ENCODE results near the gene GABBR1. TPM values are rescaled to one million over a fixed set of nuclear protein-coding genes. Genes with fewer than 3 reads are reported as not detected.

Gene GABBR1
- 11.3 and 25.9 TPM in 2 replicates for total RNA-seq

DNA sequence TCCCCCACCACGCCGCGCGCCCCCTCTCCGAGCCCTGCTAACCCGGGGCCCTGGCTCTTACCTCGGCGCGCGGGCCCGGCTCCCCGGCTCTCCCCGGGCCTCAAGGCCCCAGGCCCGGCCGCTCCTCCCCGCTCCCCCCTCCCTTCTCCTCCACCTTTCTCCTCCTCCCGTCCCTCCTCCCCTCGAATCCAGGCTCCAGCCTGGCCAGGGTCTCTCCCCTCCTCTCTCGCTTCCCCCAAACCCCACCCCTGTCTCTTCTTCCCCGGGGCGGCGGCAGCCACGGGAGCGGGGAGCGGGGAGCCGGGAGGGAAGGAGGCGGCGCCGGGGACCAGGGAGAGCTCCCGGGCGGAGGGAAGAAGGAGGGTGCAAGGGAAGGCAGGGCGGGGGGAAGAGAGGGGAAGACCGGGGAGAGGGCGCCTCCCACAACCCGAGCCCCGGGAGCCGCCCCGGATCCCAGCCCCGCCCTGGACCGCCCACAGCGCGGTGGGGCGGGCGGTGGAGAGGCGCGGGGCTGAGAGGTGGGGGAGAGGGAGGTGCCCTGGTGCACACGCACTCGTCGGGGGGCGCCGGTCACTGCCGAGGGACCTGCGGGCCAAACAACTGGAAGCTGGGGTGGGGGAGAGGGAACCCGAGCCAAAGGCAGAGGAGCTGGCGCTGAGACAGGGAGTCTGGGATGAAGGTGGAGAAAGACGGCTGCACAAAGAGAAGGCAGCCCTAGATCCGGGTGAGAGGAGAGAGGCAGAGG is at the start of gene GABBR1:
TSS of gene GABBR1 (minus strand) at position 395 of the 745 bp plus-strand sequence. CDS start 798 bp downstream, outside the sequence.

GRCh38 chr6:29680904-29681303 is 47.9 kb upstream of the GABBR1 start, which contains the start of gene ZFP57:
ZFP57 (minus strand) TSS chr6:29681152; CDS start chr6:29677003, 4,149 bp downstream.

DNA sequence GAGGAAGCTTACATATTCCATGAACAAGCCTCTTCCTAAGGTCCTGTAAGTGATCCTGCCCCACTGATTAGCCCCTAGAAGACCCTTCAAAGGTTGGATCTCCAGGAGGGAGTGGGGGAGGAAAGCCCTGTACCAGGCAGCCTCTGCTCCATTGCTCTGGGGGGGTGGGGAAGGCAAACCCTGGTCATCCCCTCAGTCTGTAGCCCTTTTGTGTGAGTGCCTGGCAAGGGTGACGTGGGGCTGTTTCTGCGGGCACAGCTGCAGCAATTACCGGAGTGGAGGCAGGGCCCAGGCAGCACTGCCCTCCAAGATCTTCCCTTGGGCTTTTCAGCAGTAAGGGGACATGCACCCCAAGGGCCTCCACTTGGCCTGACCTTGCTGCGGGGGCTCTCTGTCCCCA is 23.8 kb upstream of the GABBR1 start, which contains the start of gene MOG:
TSS of gene MOG (plus strand) at position 295 of the 400 bp plus-strand sequence. CDS start 118 bp downstream, outside the sequence.

DNA sequence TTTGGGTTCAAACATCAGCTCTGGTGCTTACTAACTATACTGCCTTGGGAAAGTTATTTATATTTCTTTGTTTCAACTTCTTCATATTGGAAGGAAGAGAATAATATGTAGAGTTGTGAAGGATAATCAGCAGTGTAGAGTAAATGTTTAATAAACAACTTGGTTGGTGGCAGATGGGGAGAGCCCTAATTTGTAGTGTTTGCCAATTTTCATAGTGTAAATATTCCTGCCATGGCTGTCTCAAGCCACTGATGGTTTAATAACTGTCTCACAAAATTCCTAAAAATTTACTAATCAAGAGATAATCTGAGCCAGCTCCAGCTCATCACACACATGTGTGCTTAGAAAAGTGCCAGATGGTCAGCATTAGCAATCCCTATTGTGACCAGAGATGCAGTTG is 48.2 kb downstream of the GABBR1 start, which contains the start of gene OR2H2:
TSS of gene OR2H2 (plus strand) at position 301 of the 400 bp plus-strand sequence. CDS start 2,824 bp downstream, outside the sequence.

DNA sequence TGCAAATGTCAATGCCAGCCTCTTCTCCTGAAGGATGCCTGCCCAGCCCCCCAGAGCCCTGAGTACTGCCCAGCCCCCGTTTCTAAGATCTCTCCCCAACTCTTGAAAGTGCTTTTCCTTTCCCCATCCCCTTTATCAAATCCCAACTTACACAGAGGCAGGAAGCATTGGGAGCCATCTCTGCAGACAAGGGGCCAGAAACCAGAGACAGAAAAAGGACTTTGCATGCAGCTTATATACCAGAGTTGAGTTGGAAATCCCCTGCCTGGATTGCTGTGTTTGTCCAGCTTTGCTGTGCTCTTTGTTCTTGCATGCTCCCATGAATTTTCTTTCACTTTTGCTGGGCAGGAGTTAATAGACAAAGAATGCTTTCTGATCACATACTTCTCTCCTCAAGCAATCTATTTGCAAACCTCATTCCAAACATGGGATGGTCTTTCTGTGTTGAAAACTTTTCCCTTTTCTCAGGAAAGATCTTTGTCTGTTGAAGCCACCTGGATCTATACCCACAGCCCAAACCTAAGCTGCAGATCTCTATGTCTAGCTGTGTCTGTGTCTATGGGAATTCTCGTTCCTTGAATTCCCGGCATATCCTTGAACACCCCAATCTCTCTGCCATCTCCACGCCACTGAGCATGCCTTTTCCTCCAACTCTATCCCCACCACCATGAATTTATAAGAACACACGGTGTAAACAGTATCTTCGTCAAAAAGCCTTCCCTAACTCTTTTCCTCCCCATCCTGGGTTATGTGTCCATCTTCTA is 73.3 kb downstream of the GABBR1 start, which contains the start of gene UBD:
TSS of gene UBD (minus strand) at position 209 of the 764 bp plus-strand sequence. CDS start at position 178, 31 bp downstream.

Small RNAs within 50 kb of the gene (small RNA-seq; reads per million reads assigned to genes)
- not detected for gene SNORD32B
- gene SUMO2P1: 0.09 reads per million
- not detected for gene TMEM183AP1

Other genes starting within 250 kb of the GABBR1 start
- gene OR12D2, start 237.6 kb downstream of the GABBR1 start, total RNA-seq: not detected in 2 replicates
- gene OR12D1, start 218.3 kb downstream of the GABBR1 start, total RNA-seq: not detected in 2 replicates
- gene OR10C1, start 193.9 kb downstream of the GABBR1 start, total RNA-seq: not detected in 2 replicates
- under 0.01 TPM in 1 of 2 replicates, not detected in the other for gene OR11A1, start 176.1 kb downstream of the GABBR1 start, total RNA-seq
- not detected in 2 replicates for gene OR2H1, start 176.0 kb downstream of the GABBR1 start, total RNA-seq
- gene MAS1L, start 145.2 kb downstream of the GABBR1 start, total RNA-seq: not detected in 2 replicates
- not detected in 2 replicates for gene UBD, start 73.5 kb downstream of the GABBR1 start, total RNA-seq
- gene OR2H2, start 48.1 kb downstream of the GABBR1 start, total RNA-seq: not detected in 2 replicates
- not detected in 2 replicates for gene MOG, start 23.9 kb upstream of the GABBR1 start, total RNA-seq
- gene ZFP57, start 48.0 kb upstream of the GABBR1 start, total RNA-seq: 1.6 TPM in 2 replicates
- gene HLA-F, start 90.3 kb upstream of the GABBR1 start, total RNA-seq: 2.4 TPM in 2 replicates
- 1.8 and 4.7 TPM in 2 replicates for gene HLA-G, start 194.6 kb upstream of the GABBR1 start, total RNA-seq

Measured in placental epithelial cell (primary cell).